K562 (cell line): ENCODE measurements around the gene MYO3B. TPM values are rescaled to one million over a fixed set of nuclear protein-coding genes. Genes with fewer than 3 reads are reported as not detected.

Experiments
- CLOCK ChIP-seq: fragments of 250-450 bp; sonication (Bioruptor Pico); IDR thresholded peaks from 2 replicates; pipeline ENCODE4 v1.4.0; 2020; ENCODE audit warnings: mild to moderate bottlenecking, moderate library complexity, borderline replicate concordance
- FOXM1 ChIP-seq, 2 experiments: fragments of 450-650 bp in 1 of 2; sonication (generic) in 1 of 2; formaldehyde crosslinking in 1 of 2; IDR thresholded peaks; 2 replicates each; pipeline versions ENCODE4 v1.6.1 to v1.9.0; 2017 to 2022; ENCODE audit warnings: low read depth in 2 of 2, mild to moderate bottlenecking in 2 of 2, missing genetic modification reagents in 1 of 2, moderate library complexity in 1 of 2
- HBP1 ChIP-seq: fragments of 450-650 bp; formaldehyde crosslinking; IDR thresholded peaks from 2 replicates; pipeline ENCODE4 v1.4.0; 2022; ENCODE audit warnings: missing genetic modification characterization
- HEY1 ChIP-seq: fragments of 250-450 bp; sonication (Bioruptor Pico); IDR thresholded peaks from 2 replicates; pipeline ENCODE4 v1.5.0; 2020; ENCODE audit warnings: mild to moderate bottlenecking, moderate library complexity, borderline replicate concordance
- HNRNPL ChIP-seq: fragments of 200-400 bp; formaldehyde crosslinking; IDR thresholded peaks from 2 replicates; pipeline ENCODE4 v1.6.1; 2017; ENCODE audit warnings: low read depth, mild to moderate bottlenecking, low read length
- MAX ChIP-seq: sonication (generic); formaldehyde crosslinking; IDR thresholded peaks from 2 replicates; pipeline ENCODE4 v1.9.0; 2022; ENCODE audit warnings: mild to moderate bottlenecking, missing genetic modification reagents
- NCOA1 ChIP-seq: fragments of 450-650 bp; IDR thresholded peaks from 2 replicates; pipeline ENCODE4 v1.6.1; 2016; ENCODE audit warnings: low read depth
- NFE2 ChIP-seq: IDR thresholded peaks from 2 replicates; pipeline ENCODE4 v1.6.1; 2014; ENCODE audit warnings: antibody characterized with exemption, low read depth
- RUNX1 ChIP-seq: sonication (generic); IDR thresholded peaks from 2 replicates; pipeline ENCODE4 v1.6.1; 2016; ENCODE audit warnings: antibody characterized with exemption, low read depth
- SMARCA5 ChIP-seq: fragments of 450-650 bp; IDR thresholded peaks from 2 replicates; pipeline ENCODE4 v1.6.1; 2016
- STAT6 ChIP-seq: sonication (generic); formaldehyde crosslinking; IDR thresholded peaks from 2 replicates; pipeline ENCODE4 v1.8.1; 2023; ENCODE audit warnings: mild to moderate bottlenecking, missing genetic modification reagents
- TEAD2 ChIP-seq: fragments of 450-650 bp; IDR thresholded peaks from 2 replicates; pipeline ENCODE4 v1.6.1; 2016; ENCODE audit warnings: missing genetic modification characterization, control low read depth, missing compliant biosample characterization
- TEAD4 ChIP-seq, 2 experiments: sonication (generic) in 1 of 2; formaldehyde crosslinking in 1 of 2; IDR thresholded peaks; 2 replicates each; pipeline versions ENCODE4 v1.6.1 to v1.8.0; 2012 to 2022; ENCODE audit warnings: borderline replicate concordance in 1 of 2, inconsistent platforms in 1 of 2, low read length in 1 of 2, mild to moderate bottlenecking in 1 of 2, missing genetic modification reagents in 1 of 2
- THRB ChIP-seq: fragments of 450-650 bp; formaldehyde crosslinking; conservative IDR thresholded peaks from 2 replicates; pipeline ENCODE4 v1.4.0; 2022; ENCODE audit warnings: mild to moderate bottlenecking, missing genetic modification characterization
- ZBTB26 ChIP-seq: fragments of 450-650 bp; formaldehyde crosslinking; IDR thresholded peaks from 2 replicates; pipeline ENCODE4 v1.4.0; 2022; ENCODE audit warnings: missing genetic modification characterization
- ZNF354B ChIP-seq: fragments of 250-450 bp; sonication (Bioruptor Pico); IDR thresholded peaks from 2 replicates; pipeline ENCODE4 v1.4.0; 2020
- ZNF584 ChIP-seq: fragments of 200-800 bp; sonication (Bioruptor generic); IDR thresholded peaks from 2 replicates; pipeline ENCODE4 v1.6.1; 2016; ENCODE audit warnings: low read depth, mild to moderate bottlenecking, missing genetic modification characterization, missing compliant biosample characterization
- ZNF79 ChIP-seq: fragments of 250-450 bp; sonication (Bioruptor Pico); IDR thresholded peaks from 2 replicates; pipeline ENCODE4 v1.4.0; 2020; ENCODE audit warnings: low read depth, mild to moderate bottlenecking, moderate library complexity
- polyA plus RNA-seq, 8 experiments: library from polyadenylated mRNA; depleted of rRNA in 4 of 8; stranded (reverse) in 5 of 8; unstranded in 3 of 8; fragments of >200 nt; fragmentation: Nextera tagmentation in 2 of 8; fragmentation: Illumina TruSeq in 1 of 8; extraction: Ambion mirVana in 2 of 8; extraction: Trizol in 1 of 8; gene quantifications; 2 replicates each; pipeline versions ENCODE4 v1.2.1 to v1.2.3, GENCODE V29; 2011 to 2014; ENCODE audit warnings: inconsistent platforms in 1 of 8, missing spikeins in 1 of 8
- total RNA-seq, 7 experiments: library from RNA; depleted of rRNA in 6 of 7; stranded (reverse); fragments of >200 nt in 6 of 7; fragmentation: Illumina TruSeq in 2 of 7; extraction: Trizol in 2 of 7; gene quantifications; 2 replicates each; pipeline versions ENCODE4 v1.2.1 to v1.2.3, GENCODE V29; 2011 to 2021; ENCODE audit warnings: low replicate concordance in 1 of 7

The MYO3B gene
- total and polyA plus RNA-seq, 9 of the 15 experiments (the other 6 are each of a cell fraction or from before 2014, with no cell fraction given) = 2.7 to 6.5 (median 3.6) TPM

- TF ChIP-seq STAT6 = no peak
- no peak for TF ChIP-seq ZBTB26 (CRISPR knock-in tag)
- TF ChIP-seq NFE2 = peak; percentile 67
- TF ChIP-seq MAX (CRISPR knock-in tag) = no peak
- TF ChIP-seq HBP1 = no peak
- no peak for TF ChIP-seq CLOCK (CRISPR knock-in tag)
- no peak for TF ChIP-seq ZNF79 (CRISPR knock-in tag)
- no peak for TF ChIP-seq HNRNPL
- no peak for TF ChIP-seq NCOA1
- TF ChIP-seq THRB (CRISPR knock-in tag) = no peak
- TF ChIP-seq ZNF584 = no peak
- no peak for TF ChIP-seq FOXM1 (IDR thresholded peaks at IDR 0.05; ENCODE audit: low read depth)
- TF ChIP-seq FOXM1 (CRISPR knock-in tag; IDR thresholded peaks at IDR 0.05; ENCODE audit: low read depth) = no peak
- TF ChIP-seq TEAD2 (tag) = no peak
- TF ChIP-seq RUNX1 = no peak
- no peak for TF ChIP-seq SMARCA5
- TF ChIP-seq HEY1 (CRISPR knock-in tag) = no peak
- no peak for TF ChIP-seq TEAD4 (IDR thresholded peaks at IDR 0.05; ENCODE audit: low read length)
- no peak for TF ChIP-seq TEAD4 (CRISPR knock-in tag; IDR thresholded peaks at IDR 0.05; ENCODE audit: borderline replicate concordance)
- 0 out of 2 replicates have a peak, but pooled peaks have one; percentile 31 for TF ChIP-seq ZNF354B
Measured at GRCh38 chr2:170237572-170238120, 59.7 kb downstream of the MYO3B start (continued).
